Measurements from ENCODE around the gene MED13.
"Not testable (repeated sequence)": the region's sequence is repeated elsewhere in the genome, so short reads cannot be mapped to it uniquely, and the experiment has no call there.

MED13 gene

DNA sequence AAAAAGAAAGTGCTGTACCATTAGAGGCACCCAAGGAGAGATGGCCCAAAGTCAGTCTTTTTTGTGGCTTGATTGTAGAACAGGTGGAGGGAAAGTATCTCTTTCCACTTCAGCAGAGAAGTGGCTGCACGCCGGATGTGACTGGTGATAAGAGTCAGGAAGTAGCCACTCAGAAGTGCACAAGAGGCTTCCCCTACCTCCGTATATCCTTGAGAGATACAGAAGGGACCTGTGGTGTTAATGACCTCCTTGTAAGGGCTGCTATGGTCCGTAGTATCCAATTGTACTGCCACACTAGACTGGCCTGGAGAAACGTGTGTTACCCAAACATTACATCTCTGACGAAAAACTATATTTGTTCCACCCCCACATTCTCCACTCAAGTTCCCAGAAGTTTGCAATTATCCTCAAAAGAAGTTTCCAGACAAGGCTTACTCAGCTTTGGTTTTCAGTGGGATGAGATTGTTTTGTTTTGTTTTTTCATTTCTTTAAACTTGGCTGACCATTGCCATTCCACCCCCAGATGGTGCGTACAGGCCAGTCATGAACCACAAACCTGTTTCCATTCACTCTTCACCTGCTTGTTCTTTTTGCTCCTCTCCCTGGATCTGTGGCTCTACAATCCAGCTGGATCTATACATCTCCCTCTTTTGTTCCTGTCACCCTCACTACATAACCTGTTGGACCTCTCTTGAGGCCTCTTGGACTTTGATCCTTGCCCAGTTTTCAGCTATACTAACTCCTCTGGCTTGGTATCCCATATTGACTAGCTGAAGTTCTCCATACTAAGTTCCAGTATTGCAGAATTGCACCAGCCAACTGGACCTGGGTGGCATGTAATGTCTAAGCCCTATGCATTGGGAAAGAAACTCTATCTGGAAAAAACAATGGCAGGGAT, 20.7 kb upstream of the MED13 start:
- ATAC-seq, result peak in 1 of 2 donors; percentile 24

DNA sequence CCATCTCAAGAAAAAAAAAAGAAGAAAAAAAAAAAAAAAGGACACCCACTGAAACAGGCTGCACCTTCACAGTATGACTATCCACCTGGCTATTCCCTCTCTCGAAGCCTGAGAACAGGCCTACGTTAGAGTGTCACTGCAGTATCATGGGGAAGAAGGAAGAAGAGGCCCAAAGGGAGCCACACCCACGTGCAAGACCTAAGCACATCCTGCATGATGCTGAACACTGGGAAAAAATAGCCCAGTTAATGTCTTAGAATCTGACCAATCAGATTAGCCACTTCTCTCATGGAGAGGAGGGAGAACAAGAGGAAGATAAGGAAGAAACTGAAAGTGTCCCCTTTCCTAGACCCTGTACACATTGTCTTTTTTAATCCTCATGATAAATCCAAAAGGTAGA, 19.5 kb upstream of the MED13 start:
- ATAC-seq, result no peak

DNA sequence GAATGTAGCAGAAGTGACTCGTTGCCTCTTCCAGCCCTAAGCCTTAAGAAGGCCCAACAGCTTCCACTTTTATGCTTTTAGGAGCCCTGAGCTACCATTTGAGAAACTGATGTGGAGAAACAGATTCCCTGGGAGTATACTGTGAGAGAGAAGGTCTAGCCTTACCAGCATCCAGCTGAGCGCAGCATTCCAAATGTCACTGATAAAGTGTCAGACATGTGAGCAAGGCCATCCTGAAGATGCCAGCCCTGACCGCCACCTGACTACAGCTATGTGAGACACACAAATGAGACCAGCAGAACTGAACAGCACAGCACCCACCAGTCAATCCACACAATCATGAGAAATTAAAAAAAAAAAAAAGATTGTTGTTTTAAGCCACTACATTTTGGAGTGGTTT, 18.6 kb upstream of the MED13 start:
- no peak for ATAC-seq

DNA sequence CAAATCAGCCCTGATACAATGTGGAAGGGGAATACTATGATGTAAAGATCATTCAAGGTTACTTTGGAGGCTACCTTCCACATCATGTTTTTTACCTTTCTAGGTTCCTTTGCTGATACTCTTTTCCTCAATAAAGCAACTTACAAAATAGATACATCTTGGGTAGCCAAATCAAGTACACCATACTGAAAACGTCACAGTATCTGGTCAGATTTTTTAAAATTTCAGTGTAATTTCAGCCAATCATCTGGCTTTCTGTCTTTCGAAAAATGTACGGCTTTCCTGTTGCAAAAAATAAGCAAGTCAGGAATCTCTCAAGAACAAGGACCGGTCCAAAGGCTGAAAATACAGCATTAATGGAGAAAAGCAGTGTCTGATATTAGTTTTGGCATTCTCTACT, 15.6 kb upstream of the MED13 start:
- no peak for ATAC-seq

DNA sequence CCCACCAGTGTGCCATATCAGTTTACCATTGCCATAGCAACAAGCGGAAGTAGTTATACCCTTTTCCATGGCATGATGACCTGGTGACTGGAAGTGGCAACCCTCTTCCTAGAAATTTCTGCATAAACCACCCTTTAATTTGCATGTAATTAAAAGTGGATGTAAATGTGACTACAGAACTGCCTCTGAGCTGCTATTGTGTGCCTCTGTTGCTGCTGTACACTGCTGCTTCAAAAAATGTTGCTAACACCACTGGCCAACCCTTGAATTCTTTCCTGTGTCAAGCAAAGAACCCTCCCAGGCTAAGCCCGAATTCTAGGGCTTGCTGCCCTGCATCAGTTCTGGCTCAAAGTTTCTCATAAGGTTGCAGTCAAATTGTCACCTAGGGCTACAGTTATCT, 12.9 kb upstream of the MED13 start:
- ATAC-seq, result no peak

DNA sequence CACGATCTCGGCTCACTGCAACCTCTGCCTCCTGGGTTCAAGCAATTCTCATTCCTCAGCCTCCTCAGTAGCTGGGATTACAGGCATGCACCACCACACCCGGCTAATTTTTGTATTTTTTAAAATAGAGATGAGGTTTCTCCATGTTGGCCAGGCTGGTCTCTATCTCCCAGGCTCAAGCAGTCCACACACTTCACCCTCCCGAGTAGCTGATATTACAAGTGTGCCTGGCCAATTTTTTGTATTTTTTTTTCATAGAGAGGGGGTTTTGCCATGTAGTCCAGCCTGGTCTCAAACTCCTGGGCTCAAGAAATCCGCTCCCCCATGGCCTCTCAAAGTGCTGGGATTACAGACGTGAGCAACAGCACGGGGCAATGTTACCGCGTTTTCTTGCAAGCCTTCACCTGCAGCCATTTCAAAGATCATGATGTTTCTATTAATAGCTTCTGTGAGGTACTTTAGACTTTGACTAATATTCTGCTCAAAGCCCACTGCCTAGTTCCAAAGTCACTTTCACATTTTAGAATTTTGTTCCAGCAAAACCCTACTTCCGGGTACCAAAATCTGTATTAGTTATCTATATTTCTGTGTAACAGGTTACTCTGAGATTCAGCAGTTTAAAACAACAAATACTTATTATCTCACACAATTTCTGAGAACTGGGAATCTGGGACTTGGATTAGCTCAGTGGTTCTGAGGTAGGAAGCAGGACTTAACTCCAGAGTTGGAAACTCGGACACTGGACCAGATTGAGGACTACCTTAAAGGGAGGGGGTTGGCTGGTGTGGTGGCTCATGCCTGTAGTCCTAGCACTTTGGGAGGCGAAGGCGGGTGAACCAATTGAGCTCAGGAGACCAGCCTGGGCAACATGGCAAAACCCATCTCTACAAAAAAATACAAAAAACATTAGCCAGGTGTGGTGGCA, 12.0 kb upstream of the MED13 start:
- no peak for ATAC-seq

DNA sequence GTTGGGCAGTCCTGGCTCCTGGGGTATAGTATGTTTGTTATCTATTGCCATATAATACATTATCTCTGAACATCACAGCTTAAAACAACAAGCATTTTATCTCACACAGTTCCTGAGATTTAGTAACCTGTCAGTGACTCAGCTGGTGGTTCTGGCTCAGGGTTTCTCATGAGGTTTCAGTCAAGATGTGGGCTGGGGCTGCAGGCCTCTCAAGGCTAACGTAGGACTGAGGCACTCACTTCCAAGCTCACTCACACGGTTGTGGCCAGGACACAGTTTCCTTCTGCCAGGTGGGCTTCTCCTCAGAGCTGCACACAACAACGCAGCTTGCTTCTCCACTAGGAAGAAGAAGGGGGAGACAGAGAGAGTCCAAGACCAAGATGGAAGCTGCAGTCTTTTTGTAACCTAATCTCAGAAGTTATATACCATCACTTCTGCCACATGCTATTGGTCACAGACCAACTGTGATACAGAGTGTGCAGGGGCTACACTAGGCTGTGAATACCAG, 10.3 kb upstream of the MED13 start:
- peak in 1 of 2 donors; percentile 49 for ATAC-seq

DNA sequence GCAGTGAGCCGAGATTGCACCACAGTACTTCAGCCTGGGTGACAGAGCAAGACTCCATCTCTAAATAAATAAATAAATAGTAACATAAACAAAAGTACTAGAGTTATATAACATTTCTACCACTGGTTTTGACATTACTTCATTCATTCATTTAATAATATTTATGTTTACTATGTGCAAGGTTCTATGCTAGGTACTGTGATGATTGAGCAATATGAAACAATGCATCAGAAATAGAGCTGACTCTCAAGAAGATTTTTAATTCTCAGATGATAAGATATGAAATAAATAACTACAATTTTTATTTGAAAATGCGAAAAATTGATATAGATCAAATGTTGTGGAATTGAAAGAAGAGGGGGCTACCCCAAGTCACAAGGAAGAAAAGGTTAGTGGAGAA, 8.9 kb upstream of the MED13 start:
- ATAC-seq, result no peak

DNA sequence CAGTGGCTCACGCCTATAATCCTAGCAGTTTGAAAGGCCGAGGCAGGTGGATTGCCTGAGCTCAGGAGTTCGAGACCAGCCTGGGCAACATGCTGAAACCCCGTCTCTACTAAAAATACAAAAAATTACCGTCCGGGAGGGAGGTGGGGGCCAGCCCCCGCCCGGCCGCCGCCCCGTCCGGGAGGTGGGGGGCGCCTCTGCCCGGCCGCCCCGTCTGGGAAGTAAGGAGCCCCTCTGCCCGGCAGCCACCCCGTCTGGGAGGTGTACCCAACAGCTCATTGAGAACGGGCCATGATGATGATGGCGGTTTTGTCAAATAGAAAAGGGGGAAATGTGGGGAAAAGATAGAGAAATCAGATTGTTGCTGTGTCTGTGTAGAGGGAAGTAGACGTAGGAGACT, 7.8 kb upstream of the MED13 start:
- ATAC-seq, result not testable (repeated sequence)

DNA sequence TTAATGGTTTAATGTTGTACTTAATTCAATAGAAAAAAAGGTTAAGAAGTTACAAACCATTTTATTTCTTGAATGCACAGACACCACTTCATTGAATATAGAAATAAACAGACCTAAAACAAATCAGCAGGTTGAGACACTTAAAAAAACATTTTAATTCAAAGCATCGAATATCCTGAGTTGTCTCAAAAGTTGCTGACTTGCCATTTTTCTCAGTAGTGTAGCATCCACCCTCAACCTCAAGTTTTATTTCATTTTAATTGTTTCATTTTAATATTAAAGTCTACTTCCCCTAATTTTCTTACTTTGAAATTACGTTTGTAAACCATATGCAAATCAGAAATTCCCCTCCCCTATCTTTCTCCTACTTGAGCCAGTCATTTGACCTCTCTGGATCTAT, 5.8 kb upstream of the MED13 start:
- no peak for ATAC-seq

DNA sequence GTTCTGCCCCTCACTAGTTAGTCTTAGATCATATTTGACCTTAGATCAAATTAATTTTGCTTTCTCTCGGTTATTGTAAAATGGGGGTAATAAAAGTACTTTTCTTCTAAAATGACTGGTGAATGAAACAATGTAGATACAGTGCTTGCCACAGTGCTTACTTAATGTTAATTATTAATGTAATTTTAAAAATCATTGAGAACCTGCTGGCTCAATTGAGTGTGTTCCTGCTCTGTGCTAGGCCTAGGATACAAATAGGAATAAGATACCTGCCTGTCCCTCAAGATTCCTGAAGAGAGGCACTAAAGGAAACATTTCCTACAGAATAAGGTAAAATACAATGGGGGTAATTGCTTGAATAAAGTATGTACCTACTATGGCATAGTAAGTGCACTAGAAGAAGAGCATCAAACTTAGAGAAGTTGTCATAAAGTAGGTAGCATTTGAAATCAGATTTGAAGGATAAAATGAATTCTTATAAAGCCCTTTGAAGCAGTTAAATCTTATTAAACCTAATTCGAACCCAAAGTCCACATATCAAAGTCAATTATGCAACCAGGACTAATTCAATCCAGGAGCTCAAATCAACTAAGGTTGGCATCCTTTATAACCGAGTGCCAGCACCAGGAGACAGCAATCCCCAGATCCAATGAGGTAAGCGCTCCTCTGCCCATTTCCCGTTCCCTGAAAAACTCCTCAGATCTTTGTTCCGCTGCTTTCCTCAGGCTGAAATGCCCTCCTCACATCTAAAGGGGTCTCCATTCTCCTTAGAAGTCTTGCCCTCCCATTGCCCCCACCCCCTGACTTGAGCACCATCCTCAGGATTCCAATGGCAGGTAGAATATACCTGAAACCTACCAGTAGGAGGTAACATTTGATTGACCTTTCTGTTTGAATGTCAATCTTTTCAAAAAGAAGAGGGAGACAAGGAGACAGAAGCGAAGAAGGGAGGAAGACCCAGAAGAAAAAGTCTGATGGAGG, 2.4 kb upstream of the MED13 start:
- ATAC-seq, result no peak

DNA sequence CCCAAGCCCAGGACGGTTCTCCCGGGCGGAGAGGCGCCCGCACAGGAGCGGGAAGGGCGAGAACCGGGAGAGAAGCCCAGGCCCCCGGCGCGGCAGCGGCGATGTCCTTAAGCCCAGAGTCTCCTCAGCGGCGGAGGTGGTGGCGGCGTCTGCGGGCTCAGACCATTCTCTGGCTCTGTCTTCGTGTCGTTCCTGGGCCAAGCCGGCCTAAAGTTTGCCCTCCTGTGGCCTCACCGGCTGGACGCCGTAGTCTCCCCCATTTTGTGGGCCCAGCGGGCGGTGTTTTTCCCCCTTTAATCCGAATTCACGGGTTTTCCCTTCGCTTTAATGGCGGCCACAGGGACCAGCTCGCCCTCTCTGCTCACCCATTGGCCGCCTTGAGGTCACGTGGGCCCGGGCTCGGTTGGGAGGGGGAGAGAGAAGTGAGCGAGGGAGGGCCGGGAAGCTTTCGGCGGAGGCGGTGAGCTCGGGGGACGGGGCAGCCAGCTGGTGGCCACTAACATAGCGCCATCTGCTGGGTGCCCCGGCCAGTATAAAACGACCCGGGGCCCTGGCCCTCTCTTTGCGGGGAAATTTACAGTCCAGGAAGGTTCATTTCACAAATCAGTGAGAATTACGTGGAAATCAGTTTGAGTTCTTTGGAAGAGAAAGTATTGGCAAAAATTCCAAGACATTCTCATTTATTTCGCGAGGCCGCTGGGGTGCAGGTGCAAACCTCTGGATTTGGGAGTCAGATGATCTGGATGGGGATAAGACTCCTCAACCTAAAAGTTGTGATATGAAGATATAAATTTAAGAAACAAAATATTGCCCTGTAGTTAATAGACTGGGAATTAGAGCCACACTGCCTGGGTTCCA, 762 bp upstream of the MED13 start:
- ATAC-seq, result peak; percentile 93 to 95

DNA sequence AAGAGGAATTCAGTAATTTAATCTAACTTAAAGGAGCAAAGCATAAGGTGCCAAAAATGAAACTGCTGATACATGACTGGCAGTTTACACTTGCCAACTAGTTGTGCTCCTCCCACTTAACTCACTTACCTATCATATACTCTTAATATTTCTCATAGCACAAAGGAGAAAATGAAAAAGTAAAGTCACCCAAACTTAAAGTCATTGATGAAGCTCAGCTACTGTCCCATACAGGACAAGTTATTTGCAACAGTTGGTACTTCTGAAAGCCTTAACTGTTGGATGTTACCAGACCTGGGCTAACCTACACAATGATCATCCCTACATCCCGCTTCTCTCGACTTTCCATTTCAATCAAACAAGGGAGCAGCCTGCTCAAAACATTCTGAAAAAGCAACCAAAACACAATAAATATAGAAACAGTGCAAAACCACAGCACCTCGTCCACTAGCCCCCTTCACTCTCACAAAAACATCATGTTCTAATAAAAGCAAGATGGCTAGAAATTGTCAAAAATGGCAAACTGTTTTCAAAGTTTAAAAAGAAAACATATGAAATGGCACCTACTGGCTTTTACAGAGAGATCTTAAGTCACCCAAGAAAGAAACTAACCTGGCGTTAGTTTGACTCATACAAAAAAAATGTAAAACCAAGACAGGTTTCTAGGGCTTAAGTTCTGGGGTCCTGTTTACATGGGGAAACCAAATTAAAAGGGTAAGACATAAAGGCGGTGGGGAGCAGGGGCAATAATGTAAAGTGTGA, 868 bp downstream of the MED13 start:
- peak; percentile 36 to 47 for ATAC-seq

DNA sequence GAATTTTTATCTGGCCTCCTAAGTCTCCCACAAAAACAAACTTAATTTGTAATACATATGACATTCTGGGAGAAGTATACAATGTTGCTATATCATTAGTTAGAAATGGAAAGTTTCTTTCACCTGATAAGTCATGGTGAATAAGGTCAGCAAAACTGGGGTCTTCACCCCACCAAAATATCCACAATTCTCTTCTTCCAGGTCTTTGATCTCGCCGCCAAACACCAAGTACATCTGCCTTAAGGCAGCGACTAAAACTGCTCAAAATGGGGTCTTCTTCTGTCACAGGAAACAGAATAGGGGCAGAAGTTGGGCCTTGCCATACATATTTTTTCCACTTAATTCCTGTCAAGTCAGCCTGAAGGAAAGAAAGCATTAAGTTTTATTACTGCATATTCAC, 2.1 kb downstream of the MED13 start:
- ATAC-seq, result no peak

DNA sequence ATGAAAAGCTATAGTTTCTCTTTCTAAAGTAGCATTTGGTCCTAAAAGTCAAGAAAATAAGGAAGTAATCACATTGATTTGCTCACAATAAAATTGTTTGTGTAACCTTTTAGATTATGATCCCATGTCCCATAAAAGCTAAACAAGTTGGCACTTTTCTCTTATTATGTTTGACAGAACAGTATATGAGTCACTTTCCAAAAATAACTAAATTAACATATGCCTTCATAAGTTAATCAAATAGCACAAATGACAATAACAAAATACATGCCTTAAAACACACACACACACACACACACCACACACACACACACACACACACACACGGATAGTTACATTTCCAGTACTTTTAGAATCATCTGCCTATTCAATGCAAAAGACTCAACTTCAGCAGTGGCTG, 2.8 kb downstream of the MED13 start:
- ATAC-seq, result no peak

DNA sequence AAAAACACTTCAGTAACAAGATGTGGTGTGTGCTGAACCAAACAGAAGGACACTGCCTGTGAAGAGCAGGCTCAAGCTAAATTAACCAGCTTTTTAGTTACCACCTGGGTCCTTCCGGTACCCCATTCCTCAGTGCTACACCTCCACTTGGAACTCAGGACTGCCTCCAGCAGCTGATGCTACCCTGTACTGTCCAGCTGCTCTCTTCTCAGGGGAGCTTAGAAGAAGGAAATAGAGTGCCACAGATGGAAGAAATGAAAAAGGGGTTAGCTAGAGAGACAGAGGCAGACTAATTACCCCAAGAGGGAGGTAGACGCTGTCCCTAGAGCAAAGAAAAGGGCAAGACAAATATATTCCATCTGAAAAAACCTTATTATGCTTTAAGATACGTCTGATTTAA, 5.7 kb downstream of the MED13 start:
- no peak for ATAC-seq

DNA sequence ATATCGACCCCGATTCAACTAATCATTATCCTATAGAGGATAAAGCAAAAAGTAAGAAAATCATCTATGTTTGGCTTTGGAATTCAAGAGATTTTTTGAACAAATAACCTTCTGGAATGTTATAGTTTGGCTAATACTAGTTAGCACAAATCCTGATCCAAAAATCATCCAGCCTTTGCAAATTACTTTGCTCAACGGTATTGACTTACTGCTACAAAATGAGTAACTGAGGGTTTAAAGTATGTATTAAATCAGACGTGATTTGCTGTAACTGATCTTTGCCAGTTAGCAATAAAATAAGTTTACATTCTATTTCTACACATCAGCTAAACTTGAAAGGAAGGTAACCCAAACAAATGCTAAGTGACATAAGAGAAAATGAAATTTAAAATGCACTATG, 6.5 kb downstream of the MED13 start:
- no peak for ATAC-seq

DNA sequence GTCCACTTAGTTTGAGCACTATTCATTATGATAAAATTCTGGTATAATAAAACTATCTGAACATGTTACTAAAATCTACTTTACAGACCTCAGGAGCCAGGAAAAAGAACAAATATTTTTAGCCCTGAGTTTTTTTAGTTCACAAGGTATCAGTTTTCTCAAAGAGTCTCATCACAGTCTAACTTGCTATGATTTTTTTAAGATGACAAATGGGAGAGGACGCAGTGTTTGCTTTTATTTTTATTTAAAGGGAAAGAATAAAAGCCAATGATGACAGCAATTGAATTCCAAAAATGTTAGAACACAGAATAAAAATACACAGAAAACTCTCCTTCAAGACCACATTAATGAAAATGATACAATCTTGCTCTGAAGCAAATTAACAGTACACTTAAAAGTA, 7.4 kb downstream of the MED13 start:
- ATAC-seq, result no peak

DNA sequence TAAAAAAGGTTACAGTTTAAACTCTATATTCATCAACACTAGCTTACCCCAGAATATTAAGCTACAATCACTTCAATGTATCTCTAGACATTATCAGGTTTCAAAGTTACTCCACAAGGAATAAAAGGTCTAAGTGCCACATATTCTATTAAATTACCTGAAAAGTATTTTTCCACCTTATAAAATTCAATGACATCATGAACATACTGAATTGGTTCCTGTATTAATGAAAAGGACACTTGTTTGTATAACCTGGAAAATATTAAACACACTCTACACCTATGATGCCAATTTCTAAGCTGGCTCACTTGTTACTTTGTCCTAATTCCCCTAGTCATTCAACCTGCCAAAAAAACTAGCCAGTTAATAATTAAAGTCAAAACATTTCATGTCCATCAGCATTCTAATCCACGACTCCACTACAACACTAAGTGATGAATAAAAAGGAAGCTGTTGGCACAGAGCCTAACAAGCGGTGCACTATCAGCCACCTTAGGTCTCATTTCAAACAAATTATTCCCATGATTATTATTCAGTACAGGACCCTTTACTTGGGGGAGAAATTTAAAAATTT, 12.2 kb downstream of the MED13 start:
- no peak for ATAC-seq

DNA sequence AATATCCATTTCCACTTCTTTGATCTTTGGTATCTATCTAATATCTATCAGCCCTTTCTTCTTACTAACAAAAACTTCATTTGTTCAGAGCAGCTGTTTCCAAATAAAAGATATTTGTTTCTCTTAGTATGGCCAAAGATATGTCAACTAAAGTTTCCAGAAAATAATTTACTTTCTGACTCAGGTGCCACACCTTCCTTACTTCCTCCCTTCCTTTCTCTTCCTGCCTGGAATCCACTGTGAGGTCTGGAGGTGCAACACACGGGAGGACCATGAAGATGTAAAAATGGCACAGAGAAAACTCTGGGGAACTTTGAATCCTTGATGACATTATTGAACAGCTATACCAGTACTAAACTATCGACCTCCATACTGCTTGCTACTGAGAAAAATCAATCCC, 14.0 kb downstream of the MED13 start:
- no peak for ATAC-seq

All from activated CD4-positive, CD25-positive, alpha-beta regulatory T cell treated with anti-CD3 and anti-CD28 coated beads, Interleukin-2, amount 50 U/mL, for 24 hours (primary cell).